Measurements from ENCODE around the gene ATXN1.
"Not testable (repeated sequence)": the region's sequence is repeated elsewhere in the genome, so short reads cannot be mapped to it uniquely, and the experiment has no call there.

DNA sequence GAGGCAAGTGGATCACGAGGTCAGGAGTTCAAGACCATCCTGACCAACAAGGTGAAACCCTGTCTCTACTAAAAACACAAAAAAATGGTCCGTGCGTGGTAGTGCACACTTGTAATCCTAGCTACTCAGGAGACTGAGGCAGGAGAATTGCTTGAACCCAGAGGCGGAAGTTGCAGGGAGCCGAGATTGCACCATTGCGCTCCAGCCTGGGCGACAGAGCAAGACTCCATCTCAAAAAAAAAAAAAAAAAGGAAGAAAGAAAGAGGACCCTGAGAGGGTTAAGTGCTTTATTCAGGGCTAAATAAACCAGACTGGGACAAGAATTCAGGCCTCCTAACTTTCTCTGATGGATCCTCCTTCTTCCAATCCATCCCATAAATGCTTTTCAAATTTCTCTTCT lies 54.8 kb downstream of the ATXN1 start:
- TF ChIP-seq MZF1 (tag by site-specific recombination; IDR thresholded peaks at IDR 0.05; ENCODE audit: borderline replicate concordance); ZNF19 (tag by site-specific recombination; IDR thresholded peaks at IDR 0.05; ENCODE audit: low read depth); ZNF311 (tag by site-specific recombination; IDR thresholded peaks at IDR 0.05; ENCODE audit: borderline replicate concordance): not testable (repeated sequence)
- TF ChIP-seq, protein P1, sequence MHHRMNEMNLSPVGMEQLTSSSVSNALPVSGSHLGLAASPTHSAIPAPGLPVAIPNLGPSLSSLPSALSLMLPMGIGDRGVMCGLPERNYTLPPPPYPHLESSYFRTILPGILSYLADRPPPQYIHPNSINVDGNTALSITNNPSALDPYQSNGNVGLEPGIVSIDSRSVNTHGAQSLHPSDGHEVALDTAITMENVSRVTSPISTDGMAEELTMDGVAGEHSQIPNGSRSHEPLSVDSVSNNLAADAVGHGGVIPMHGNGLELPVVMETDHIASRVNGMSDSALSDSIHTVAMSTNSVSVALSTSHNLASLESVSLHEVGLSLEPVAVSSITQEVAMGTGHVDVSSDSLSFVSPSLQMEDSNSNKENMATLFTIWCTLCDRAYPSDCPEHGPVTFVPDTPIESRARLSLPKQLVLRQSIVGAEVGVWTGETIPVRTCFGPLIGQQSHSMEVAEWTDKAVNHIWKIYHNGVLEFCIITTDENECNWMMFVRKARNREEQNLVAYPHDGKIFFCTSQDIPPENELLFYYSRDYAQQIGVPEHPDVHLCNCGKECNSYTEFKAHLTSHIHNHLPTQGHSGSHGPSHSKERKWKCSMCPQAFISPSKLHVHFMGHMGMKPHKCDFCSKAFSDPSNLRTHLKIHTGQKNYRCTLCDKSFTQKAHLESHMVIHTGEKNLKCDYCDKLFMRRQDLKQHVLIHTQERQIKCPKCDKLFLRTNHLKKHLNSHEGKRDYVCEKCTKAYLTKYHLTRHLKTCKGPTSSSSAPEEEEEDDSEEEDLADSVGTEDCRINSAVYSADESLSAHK (tag by site-specific recombination; IDR thresholded peaks at IDR 0.05) = not testable (repeated sequence)
- TF ChIP-seq, protein P2, sequence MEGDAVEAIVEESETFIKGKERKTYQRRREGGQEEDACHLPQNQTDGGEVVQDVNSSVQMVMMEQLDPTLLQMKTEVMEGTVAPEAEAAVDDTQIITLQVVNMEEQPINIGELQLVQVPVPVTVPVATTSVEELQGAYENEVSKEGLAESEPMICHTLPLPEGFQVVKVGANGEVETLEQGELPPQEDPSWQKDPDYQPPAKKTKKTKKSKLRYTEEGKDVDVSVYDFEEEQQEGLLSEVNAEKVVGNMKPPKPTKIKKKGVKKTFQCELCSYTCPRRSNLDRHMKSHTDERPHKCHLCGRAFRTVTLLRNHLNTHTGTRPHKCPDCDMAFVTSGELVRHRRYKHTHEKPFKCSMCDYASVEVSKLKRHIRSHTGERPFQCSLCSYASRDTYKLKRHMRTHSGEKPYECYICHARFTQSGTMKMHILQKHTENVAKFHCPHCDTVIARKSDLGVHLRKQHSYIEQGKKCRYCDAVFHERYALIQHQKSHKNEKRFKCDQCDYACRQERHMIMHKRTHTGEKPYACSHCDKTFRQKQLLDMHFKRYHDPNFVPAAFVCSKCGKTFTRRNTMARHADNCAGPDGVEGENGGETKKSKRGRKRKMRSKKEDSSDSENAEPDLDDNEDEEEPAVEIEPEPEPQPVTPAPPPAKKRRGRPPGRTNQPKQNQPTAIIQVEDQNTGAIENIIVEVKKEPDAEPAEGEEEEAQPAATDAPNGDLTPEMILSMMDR (tag by site-specific recombination; IDR thresholded peaks at IDR 0.05) = not testable (repeated sequence)
